ENCODE measurements around the gene KLK2. TPM values are rescaled to one million over a fixed set of nuclear protein-coding genes. Genes with fewer than 3 reads are reported as not detected.

Gene KLK2
- total RNA-seq, 2 experiments from 2014 or later, result not detected

- Mint-ChIP-seq H3K4me1 (ENCODE audit: low read depth) (no peaks in the 10 kb centered on the region), H3K9me3 (peaks cover 14% of the 10 kb centered on the region), H3K36me3 (ENCODE audit: low read depth) (no peaks in the 10 kb centered on the region), H3K27ac (no peak overlapping the region), H3K4me3 (no peak overlapping the region), H3K27me3 (ENCODE audit: low read depth) (peaks cover 51% of the 10 kb centered on the region)
- intact Hi-C loops (cut with micrococcal nuclease), result no loop called here
- DNase-seq, result no peak
- CTCF ChIA-PET, result no interaction called here
These were observed 15.9 kb upstream of the KLK2 start for GRCh38 chr19:50857366-50857765.

- intact Hi-C loops (cut with micrococcal nuclease), result no loop called here
- CTCF ChIA-PET, result no interaction called here
- H3K4me1 Mint-ChIP-seq (ENCODE audit: low read depth), result no peaks in the 10 kb centered on the region
- no peak overlapping the region for H3K27ac Mint-ChIP-seq
- peaks cover 14% of the 10 kb centered on the region for H3K9me3 Mint-ChIP-seq
- no peak for DNase-seq
- H3K4me3 Mint-ChIP-seq, result no peak overlapping the region
- peaks cover 51% of the 10 kb centered on the region for H3K27me3 Mint-ChIP-seq (ENCODE audit: low read depth)
- H3K36me3 Mint-ChIP-seq (ENCODE audit: low read depth), result no peaks in the 10 kb centered on the region
These were observed 14.4 kb upstream of the KLK2 start for GRCh38 chr19:50858886-50859285.

- CTCF ChIA-PET, result no interaction called here
- Mint-ChIP-seq H3K27ac (no peak overlapping the region), H3K4me1 (ENCODE audit: low read depth) (no peaks in the 10 kb centered on the region), H3K36me3 (ENCODE audit: low read depth) (no peaks in the 10 kb centered on the region), H3K9me3 (peaks cover 14% of the 10 kb centered on the region), H3K4me3 (no peak overlapping the region), H3K27me3 (ENCODE audit: low read depth) (peaks cover 47% of the 10 kb centered on the region)
- DNase-seq, result no peak
- intact Hi-C loops (cut with micrococcal nuclease), result no loop called here
These were observed 13.4 kb upstream of the KLK2 start for GRCh38 chr19:50859849-50860248.

GRCh38 chr19:50861010-50861409 is 12.2 kb upstream of the KLK2 start:
- H3K9me3 Mint-ChIP-seq, result peaks cover 14% of the 10 kb centered on the region
- H3K27me3 Mint-ChIP-seq (ENCODE audit: low read depth), result peaks cover 40% of the 10 kb centered on the region
- H3K36me3 Mint-ChIP-seq (ENCODE audit: low read depth), result no peaks in the 10 kb centered on the region

GRCh38 chr19:50861496-50862286 is 11.5 kb upstream of the KLK2 start:
- no peak overlapping the region for H3K4me3 Mint-ChIP-seq
- DNase-seq, result no peak

More at GRCh38 chr19:50861010-50861409, 12.2 kb upstream of the KLK2 start:
- H3K4me1 Mint-ChIP-seq (ENCODE audit: low read depth), result no peaks in the 10 kb centered on the region
- no peak for DNase-seq
- H3K4me3 Mint-ChIP-seq, result no peak overlapping the region
- CTCF ChIA-PET, result no interaction called here
- H3K27ac Mint-ChIP-seq, result no peak overlapping the region
- intact Hi-C loops (cut with micrococcal nuclease), result no loop called here

GRCh38 chr19:50869479-50869878 is 3.8 kb upstream of the KLK2 start:
- Mint-ChIP-seq H3K27ac (no peak overlapping the region), H3K4me1 (ENCODE audit: low read depth) (no peaks in the 10 kb centered on the region), H3K36me3 (ENCODE audit: low read depth) (no peaks in the 10 kb centered on the region), H3K4me3 (no peak overlapping the region), H3K27me3 (ENCODE audit: low read depth) (peaks cover 25% of the 10 kb centered on the region), H3K9me3 (no peaks in the 10 kb centered on the region)
- no peak for DNase-seq
- CTCF ChIA-PET, result no interaction called here
- intact Hi-C loops (cut with micrococcal nuclease), result no loop called here

More at GRCh38 chr19:50861496-50862286, 11.5 kb upstream of the KLK2 start:
- Mint-ChIP-seq H3K36me3 (ENCODE audit: low read depth) (no peaks in the 10 kb centered on the region), H3K27ac (no peak overlapping the region), H3K4me1 (ENCODE audit: low read depth) (no peaks in the 10 kb centered on the region), H3K27me3 (ENCODE audit: low read depth) (peaks cover 43% of the 10 kb centered on the region), H3K9me3 (peaks cover 14% of the 10 kb centered on the region)
- CTCF ChIA-PET, result no interaction called here
- intact Hi-C loops (cut with micrococcal nuclease), result no loop called here

GRCh38 chr19:50870417-50871089 is 2.7 kb upstream of the KLK2 start:
- CTCF ChIA-PET, result no interaction called here
- Mint-ChIP-seq H3K27me3 (ENCODE audit: low read depth) (peaks cover 25% of the 10 kb centered on the region), H3K36me3 (ENCODE audit: low read depth) (no peaks in the 10 kb centered on the region), H3K4me1 (ENCODE audit: low read depth) (no peaks in the 10 kb centered on the region), H3K9me3 (no peaks in the 10 kb centered on the region), H3K27ac (no peak overlapping the region), H3K4me3 (no peak overlapping the region)
- DNase-seq, result peak; percentile 54
- intact Hi-C loops (cut with micrococcal nuclease), result no loop called here

- Mint-ChIP-seq H3K4me3 (no peak overlapping the region), H3K9me3 (no peaks in the 10 kb centered on the region), H3K4me1 (ENCODE audit: low read depth) (no peaks in the 10 kb centered on the region), H3K36me3 (ENCODE audit: low read depth) (no peaks in the 10 kb centered on the region), H3K27me3 (ENCODE audit: low read depth) (peaks cover 19% of the 10 kb centered on the region), H3K27ac (no peak overlapping the region)
- CTCF ChIA-PET, result interaction anchor here (1.3 kb wide), 1 partner anchor 48 kb away, joined by 4 read pairs; no protein-coding TSS in a partner anchor
- intact Hi-C loops (cut with micrococcal nuclease), result no loop called here
- DNase-seq, result no peak
These were observed 972 bp downstream of the KLK2 start for GRCh38 chr19:50874211-50874610.

GRCh38 chr19:50875795-50876422 is 2.7 kb downstream of the KLK2 start:
- CTCF ChIA-PET, result no interaction called here
- H3K27me3 Mint-ChIP-seq (ENCODE audit: low read depth), result peaks cover 22% of the 10 kb centered on the region

GRCh38 chr19:50876456-50876855 is 3.2 kb downstream of the KLK2 start:
- intact Hi-C loops (cut with micrococcal nuclease), result no loop called here
- H3K27ac Mint-ChIP-seq, result no peak overlapping the region

More at GRCh38 chr19:50875795-50876422, 2.7 kb downstream of the KLK2 start:
- no peaks in the 10 kb centered on the region for H3K36me3 Mint-ChIP-seq (ENCODE audit: low read depth)
- H3K4me1 Mint-ChIP-seq (ENCODE audit: low read depth), result no peaks in the 10 kb centered on the region
- intact Hi-C loops (cut with micrococcal nuclease), result no loop called here
- no peaks in the 10 kb centered on the region for H3K9me3 Mint-ChIP-seq
- no peak overlapping the region for H3K4me3 Mint-ChIP-seq
- H3K27ac Mint-ChIP-seq, result no peak overlapping the region
- no peak for DNase-seq

GRCh38 chr19:50877338-50877737 is 4.1 kb downstream of the KLK2 start:
- no peak for DNase-seq
- no peak overlapping the region for H3K27ac Mint-ChIP-seq
- peaks cover 18% of the 10 kb centered on the region for H3K27me3 Mint-ChIP-seq (ENCODE audit: low read depth)
- H3K4me3 Mint-ChIP-seq, result no peak overlapping the region
- no peaks in the 10 kb centered on the region for H3K36me3 Mint-ChIP-seq (ENCODE audit: low read depth)
- intact Hi-C loops (cut with micrococcal nuclease), result no loop called here
- H3K4me1 Mint-ChIP-seq (ENCODE audit: low read depth), result no peaks in the 10 kb centered on the region
- no peaks in the 10 kb centered on the region for H3K9me3 Mint-ChIP-seq
- CTCF ChIA-PET, result no interaction called here

More at GRCh38 chr19:50876456-50876855, 3.2 kb downstream of the KLK2 start:
- Mint-ChIP-seq H3K36me3 (ENCODE audit: low read depth) (no peaks in the 10 kb centered on the region), H3K4me3 (no peak overlapping the region), H3K9me3 (no peaks in the 10 kb centered on the region), H3K27me3 (ENCODE audit: low read depth) (peaks cover 18% of the 10 kb centered on the region), H3K4me1 (ENCODE audit: low read depth) (no peaks in the 10 kb centered on the region)
- CTCF ChIA-PET, result no interaction called here
- no peak for DNase-seq

- H3K4me3 Mint-ChIP-seq, result no peak overlapping the region
- H3K36me3 Mint-ChIP-seq (ENCODE audit: low read depth), result no peaks in the 10 kb centered on the region
- no peaks in the 10 kb centered on the region for H3K9me3 Mint-ChIP-seq
- CTCF ChIA-PET, result no interaction called here
- peaks cover 19% of the 10 kb centered on the region for H3K27me3 Mint-ChIP-seq (ENCODE audit: low read depth)
- H3K27ac Mint-ChIP-seq, result no peak overlapping the region
- no peaks in the 10 kb centered on the region for H3K4me1 Mint-ChIP-seq (ENCODE audit: low read depth)
- DNase-seq, result no peak
- intact Hi-C loops (cut with micrococcal nuclease), result no loop called here
These were observed 5.6 kb downstream of the KLK2 start for GRCh38 chr19:50878851-50879250.
